Smooth muscle cell (in vitro differentiated cells): Measurements from ENCODE around the gene NR1I2. TPM values are rescaled to one million over a fixed set of nuclear protein-coding genes. Genes with fewer than 3 reads are reported as not detected.

Experiments
- DNase-seq: peaks from one replicate; lab custom pipeline; 2025; ENCODE audit not compliant: unreplicated experiment; lab: John Stamatoyannopoulos, UW
- H2AFZ ChIP-seq: fragments of 200-600 bp; sonication (generic); 2 replicates; pipeline ENCODE4 v1.6.0; 2016; ENCODE audit warnings: antibody characterized with exemption, low read depth, mild to moderate bottlenecking
- H3F3A ChIP-seq: fragments of 200-600 bp; sonication (generic); 2 replicates; pipeline ENCODE4 v1.6.0; 2017; ENCODE audit warnings: antibody characterized with exemption, low read depth
- H3K27ac ChIP-seq: fragments of 200-600 bp; sonication (generic); 2 replicates; pipeline ENCODE4 v1.5.1; 2016; ENCODE audit warnings: low read depth, mild to moderate bottlenecking
- H3K27me3 ChIP-seq: fragments of 200-600 bp; sonication (generic); 2 replicates; pipeline ENCODE4 v1.6.1; 2016; ENCODE audit warnings: low read depth, mild to moderate bottlenecking
- H3K36me3 ChIP-seq: fragments of 200-600 bp; sonication (generic); 2 replicates; pipeline ENCODE4 v1.5.1; 2016; ENCODE audit warnings: low read depth
- H3K4me1 ChIP-seq: fragments of 200-600 bp; sonication (generic); 2 replicates; pipeline ENCODE4 v1.5.1; 2016; ENCODE audit warnings: low read depth
- H3K4me2 ChIP-seq: fragments of 200-600 bp; sonication (generic); 2 replicates; pipeline ENCODE4 v1.6.0; 2016; ENCODE audit warnings: mild to moderate bottlenecking
- H3K4me3 ChIP-seq: fragments of 200-600 bp; sonication (generic); 2 replicates; pipeline ENCODE4 v1.5.1; 2016; ENCODE audit warnings: mild to moderate bottlenecking
- H3K79me2 ChIP-seq: fragments of 200-600 bp; sonication (generic); 2 replicates; pipeline ENCODE4 v1.6.0; 2016; ENCODE audit warnings: low read depth, mild to moderate bottlenecking
- H3K9ac ChIP-seq: fragments of 200-600 bp; sonication (generic); 2 replicates; pipeline ENCODE4 v1.6.0; 2016; ENCODE audit warnings: low read depth
- H3K9me3 ChIP-seq: fragments of 200-600 bp; sonication (generic); replicated peaks from 2 replicates; pipeline ENCODE4 v1.5.1; 2016; ENCODE audit warnings: low read depth
- H4K20me1 ChIP-seq: fragments of 200-600 bp; sonication (generic); 2 replicates; pipeline ENCODE4 v1.6.0; 2016; ENCODE audit warnings: low read depth
- CTCF ChIP-seq: fragments of 200-600 bp; sonication (generic); IDR thresholded peaks from 2 replicates; pipeline ENCODE4 v1.5.1; 2017; ENCODE audit warnings: borderline replicate concordance, mild to moderate bottlenecking, antibody characterized with exemption; ENCODE audit not compliant: insufficient read depth, poor library complexity, severe bottlenecking
- WGBS: methylation state at CpG from one replicate; pipeline ENCODE4 v1.1.7; 2016; ENCODE audit warnings: low lambda C conversion rate; 5-methylcytosine and 5-hydroxymethylcytosine counted together
- polyA plus RNA-seq: library from polyadenylated mRNA; unstranded; fragments of >200 nt; fragmentation: Nextera tagmentation; extraction: Ambion mirVana; gene quantifications from 2 replicates; pipeline ENCODE4 v1.2.1, GENCODE V29; 2016
- total RNA-seq: library from RNA; depleted of rRNA; stranded (reverse); fragments of >200 nt; gene quantifications from 2 replicates; pipeline ENCODE4 v1.2.3, GENCODE V29; 2014

NR1I2 gene
- total and polyA plus RNA-seq, 2 experiments from 2014 or later = not detected

GRCh38 chr3:119786409-119786808 lies 4.5 kb downstream of the NR1I2 start:
- H3K9me3 ChIP-seq = no peaks in the 10 kb centered on the region
- 89% methylated on average over 2 of the region's 2 CpGs for WGBS
- H3K27me3 ChIP-seq = no peaks in the 10 kb centered on the region
- H3K9ac ChIP-seq = no peak overlapping the region
- no peak for TF ChIP-seq CTCF
- no peaks in the 10 kb centered on the region for H3K36me3 ChIP-seq
- no peaks in the 10 kb centered on the region for H3F3A ChIP-seq
- H3K4me2 ChIP-seq = no peak overlapping the region
- no peak for DNase-seq
- no peak overlapping the region for H3K4me3 ChIP-seq
- no peaks in the 10 kb centered on the region for H3K79me2 ChIP-seq
- no peak overlapping the region for H2AFZ ChIP-seq
- H3K4me1 ChIP-seq = no peaks in the 10 kb centered on the region
- no peaks in the 10 kb centered on the region for H4K20me1 ChIP-seq
- no peak overlapping the region for H3K27ac ChIP-seq

DNA sequence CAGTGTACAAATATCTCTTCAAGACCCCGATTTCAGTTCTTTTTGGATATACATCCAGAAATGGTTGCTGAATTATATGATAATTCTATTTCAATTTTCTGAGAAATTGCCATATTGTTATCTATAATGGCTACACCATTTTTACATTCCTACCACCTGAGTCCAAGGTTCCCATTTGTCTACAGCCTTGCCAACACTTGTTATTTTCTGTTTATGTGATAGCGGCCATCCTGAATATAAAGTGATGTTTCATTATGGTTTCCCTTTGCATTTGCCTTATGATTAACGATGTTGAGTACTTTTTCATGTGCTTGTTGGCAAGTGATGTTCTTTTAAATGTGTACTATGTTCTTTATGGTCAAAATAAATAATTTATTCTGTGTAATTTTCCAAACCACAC lies 8.5 kb downstream of the NR1I2 start:
- Histone ChIP-seq H3K27ac (no peak overlapping the region), H3K9me3 (no peaks in the 10 kb centered on the region), H3K9ac (no peak overlapping the region), H4K20me1 (no peaks in the 10 kb centered on the region), H3K79me2 (no peaks in the 10 kb centered on the region), H3K27me3 (no peaks in the 10 kb centered on the region), H3K4me1 (peaks cover 7% of the 10 kb centered on the region), H2AFZ (no peak overlapping the region), H3K36me3 (no peaks in the 10 kb centered on the region), H3F3A (no peaks in the 10 kb centered on the region), H3K4me3 (no peak overlapping the region), H3K4me2 (no peak overlapping the region)
- 86% methylated on average over 3 of the region's 3 CpGs for WGBS
- no peak for DNase-seq
- no peak for TF ChIP-seq CTCF

DNA sequence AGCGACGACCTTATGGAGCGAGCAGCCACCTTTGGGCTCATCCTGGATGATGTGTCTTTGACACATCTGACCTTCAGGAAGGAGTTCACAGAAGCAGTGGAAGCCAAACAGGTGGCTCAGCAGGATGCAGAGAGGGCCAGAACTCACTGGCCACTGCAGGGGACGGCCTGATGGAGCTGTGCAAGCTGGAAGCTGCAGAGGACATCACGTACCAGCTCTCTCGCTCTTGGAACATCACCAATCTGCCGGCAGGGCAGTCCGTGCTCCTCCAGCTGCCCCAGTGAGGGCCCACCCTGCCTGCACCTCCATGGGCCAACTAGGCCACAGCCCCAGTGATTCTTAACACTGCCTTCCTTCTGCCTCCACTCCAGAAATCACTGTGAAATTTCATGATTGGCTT lies 10.4 kb downstream of the NR1I2 start:
- Histone ChIP-seq H3K27me3 (no peaks in the 10 kb centered on the region), H3K79me2 (no peaks in the 10 kb centered on the region), H3K36me3 (no peaks in the 10 kb centered on the region), H3K27ac (no peak overlapping the region), H4K20me1 (no peaks in the 10 kb centered on the region), H3K4me2 (no peak overlapping the region), H3K4me1 (peaks cover 12% of the 10 kb centered on the region), H3K9ac (no peak overlapping the region), H2AFZ (no peak overlapping the region), H3K4me3 (no peak overlapping the region), H3F3A (no peaks in the 10 kb centered on the region), H3K9me3 (no peaks in the 10 kb centered on the region)
- TF ChIP-seq CTCF = no peak
- DNase-seq = no peak
- WGBS = over 99% methylated on average over 8 of the region's 8 CpGs

GRCh38 chr3:119794401-119794800 lies 12.5 kb downstream of the NR1I2 start:
- 100% methylated on average over 2 of the region's 2 CpGs for WGBS
- no peak for DNase-seq
- Histone ChIP-seq H3K36me3 (no peaks in the 10 kb centered on the region), H3K9ac (no peak overlapping the region), H3K4me2 (no peak overlapping the region), H3K27me3 (no peaks in the 10 kb centered on the region), H3K4me1 (peaks cover 12% of the 10 kb centered on the region), H3F3A (no peaks in the 10 kb centered on the region), H2AFZ (no peak overlapping the region), H3K4me3 (no peak overlapping the region), H3K9me3 (no peaks in the 10 kb centered on the region), H4K20me1 (no peaks in the 10 kb centered on the region), H3K79me2 (no peaks in the 10 kb centered on the region), H3K27ac (no peak overlapping the region)
- no peak for TF ChIP-seq CTCF
